Measurements from ENCODE around the gene KCNAB2.

KCNAB2 gene

DNA sequence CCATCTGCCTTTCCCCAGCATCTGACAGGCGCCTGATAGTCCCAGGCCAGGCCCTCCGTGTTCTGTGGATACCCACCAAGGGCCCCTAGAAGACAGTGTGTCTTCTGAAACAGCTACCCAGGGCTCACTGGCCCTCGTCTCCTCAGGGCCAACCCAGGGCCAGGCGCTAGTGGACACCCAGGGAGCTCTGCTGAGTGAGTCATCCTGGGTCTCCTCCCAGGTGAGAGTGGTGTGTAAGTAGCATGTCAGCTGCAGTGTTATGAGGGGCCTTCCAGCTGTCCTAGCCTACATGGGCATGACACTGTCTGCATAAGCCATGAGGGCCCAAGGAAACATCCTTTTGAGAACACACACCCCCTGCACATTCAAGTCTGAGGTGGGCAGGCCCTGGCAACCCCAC is 97.7 kb downstream of the KCNAB2 start:
- H3K9ac ChIP-seq (ENCODE audit: low read length): no peak overlapping the region
- H3K27ac ChIP-seq (ENCODE audit: low read depth, low read length): no peak overlapping the region
- peaks cover 12% of the 10 kb centered on the region for H3K27me3 ChIP-seq (ENCODE audit: control insufficient read depth, insufficient read depth, low read length)
- no peak overlapping the region for H3K4me3 ChIP-seq (ENCODE audit: low read length)
- no peaks in the 10 kb centered on the region for H3K36me3 ChIP-seq (ENCODE audit: control insufficient read depth, insufficient read depth, low read length)
- no peaks in the 10 kb centered on the region for H3K4me1 ChIP-seq (ENCODE audit: control insufficient read depth, insufficient read depth, low read length)

DNA sequence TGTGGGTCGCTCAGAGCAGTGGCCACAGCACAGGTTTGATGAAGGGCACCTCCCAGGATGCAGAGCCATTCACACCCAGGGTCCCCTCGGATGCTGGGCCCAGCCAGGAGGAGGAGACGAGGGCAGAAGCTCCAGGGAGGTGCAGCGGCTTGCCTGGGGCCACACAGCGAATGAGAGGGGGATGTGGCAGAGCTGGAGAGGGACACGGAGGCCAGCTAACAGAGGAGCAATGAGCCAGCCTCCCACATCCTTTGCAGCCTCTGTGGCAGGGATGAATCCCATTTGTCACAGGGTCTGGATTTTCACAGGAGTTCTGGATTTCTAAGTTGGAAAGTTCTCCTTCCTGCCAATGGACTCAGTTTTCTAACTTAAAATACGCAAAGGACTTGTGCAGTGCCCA is 98.5 kb downstream of the KCNAB2 start:
- peaks cover 14% of the 10 kb centered on the region for H3K27me3 ChIP-seq (ENCODE audit: control insufficient read depth, insufficient read depth, low read length)
- no peak overlapping the region for H3K9ac ChIP-seq (ENCODE audit: low read length)
- no peaks in the 10 kb centered on the region for H3K4me1 ChIP-seq (ENCODE audit: control insufficient read depth, insufficient read depth, low read length)
- H3K36me3 ChIP-seq (ENCODE audit: control insufficient read depth, insufficient read depth, low read length): no peaks in the 10 kb centered on the region
- no peak overlapping the region for H3K27ac ChIP-seq (ENCODE audit: low read depth, low read length)
- no peak overlapping the region for H3K4me3 ChIP-seq (ENCODE audit: low read length)

DNA sequence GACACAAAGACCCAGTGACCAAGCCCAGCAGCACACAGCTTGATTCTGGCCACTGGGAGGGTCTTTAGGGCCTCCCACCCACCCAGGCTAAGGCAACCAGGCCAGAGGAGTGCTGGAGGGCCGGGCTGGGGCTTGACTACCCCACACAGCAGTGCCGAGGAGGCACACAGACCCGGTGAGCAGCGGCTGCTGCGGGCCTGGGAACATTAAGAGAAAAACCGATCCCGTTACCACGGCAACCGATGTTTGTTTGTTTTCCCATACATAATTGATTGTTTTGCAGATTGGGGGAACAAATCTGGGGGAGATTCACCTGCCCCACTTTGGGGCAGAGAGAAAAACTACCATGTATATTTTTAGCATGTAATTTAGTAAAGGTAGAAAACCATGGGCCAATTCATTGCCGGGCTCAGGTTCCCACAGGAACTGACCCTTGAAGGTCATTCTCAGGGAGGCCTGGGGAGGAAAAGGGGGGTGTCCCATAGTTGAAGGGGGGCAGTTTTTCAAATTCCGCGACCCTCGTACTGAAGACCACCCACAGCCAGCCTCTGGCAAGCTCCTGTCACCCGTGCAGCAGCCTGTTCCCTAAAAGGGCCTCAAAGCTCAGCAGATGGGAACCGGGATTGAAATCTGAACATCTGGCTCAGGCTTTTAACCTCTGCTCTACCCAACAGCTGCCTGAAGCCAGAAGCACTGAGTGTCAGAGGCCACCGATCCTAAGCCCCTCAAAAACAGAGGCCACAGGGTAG is 99.1 kb downstream of the KCNAB2 start:
- Histone ChIP-seq H3K27ac (ENCODE audit: low read depth, low read length) (no peak overlapping the region), H3K36me3 (ENCODE audit: control insufficient read depth, insufficient read depth, low read length) (no peaks in the 10 kb centered on the region), H3K9ac (ENCODE audit: low read length) (no peak overlapping the region), H3K27me3 (ENCODE audit: control insufficient read depth, insufficient read depth, low read length) (peaks cover 17% of the 10 kb centered on the region), H3K4me1 (ENCODE audit: control insufficient read depth, insufficient read depth, low read length) (no peaks in the 10 kb centered on the region), H3K4me3 (ENCODE audit: low read length) (no peak overlapping the region)

DNA sequence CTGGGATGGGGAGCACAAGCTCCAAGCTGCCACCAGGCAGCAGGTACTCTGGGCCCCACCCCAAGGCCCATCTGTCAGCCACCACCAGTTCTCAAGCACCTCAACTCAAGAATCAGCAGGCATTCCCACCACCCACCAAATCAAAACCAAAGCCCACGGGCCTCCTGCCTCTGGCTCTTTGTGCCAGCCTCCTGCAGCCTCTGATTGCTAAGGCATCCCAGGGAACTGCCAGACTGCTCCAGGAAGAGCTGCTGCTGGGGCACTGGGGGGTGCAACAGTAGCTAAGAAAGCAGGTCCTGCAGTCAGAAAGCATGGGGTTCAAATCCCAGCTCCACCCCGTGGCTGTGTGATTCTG is 99.7 kb downstream of the KCNAB2 start:
- no peaks in the 10 kb centered on the region for H3K4me1 ChIP-seq (ENCODE audit: control insufficient read depth, insufficient read depth, low read length)

DNA sequence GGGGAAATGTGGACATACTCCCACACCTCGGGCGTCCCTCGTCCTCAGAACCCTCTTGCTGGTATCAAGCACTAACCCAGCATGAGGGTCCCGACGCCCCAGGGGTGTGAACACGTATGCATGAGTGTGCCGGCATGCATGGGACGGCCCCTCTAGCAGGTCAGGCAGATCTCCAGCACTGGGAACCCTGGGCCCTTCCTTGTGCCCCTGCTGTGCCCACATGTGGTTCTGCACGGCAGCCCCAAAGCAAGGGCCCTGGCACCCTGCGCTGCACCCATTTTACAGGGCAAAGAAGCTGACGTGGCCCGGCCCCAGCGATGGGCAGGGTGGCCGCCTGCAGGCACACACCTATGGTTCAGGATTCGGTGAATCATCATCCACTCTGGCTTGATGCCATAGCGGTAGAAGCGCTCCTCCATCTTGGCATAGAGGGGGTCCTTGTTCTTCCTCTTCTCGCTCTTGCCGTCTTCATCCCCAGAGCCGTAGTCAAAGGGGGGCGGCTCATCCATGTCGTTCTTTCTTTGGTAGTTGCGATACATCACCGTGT is 100.2 kb downstream of the KCNAB2 start:
- Histone ChIP-seq H3K4me1 (ENCODE audit: control insufficient read depth, insufficient read depth, low read length) (no peaks in the 10 kb centered on the region), H3K9ac (ENCODE audit: low read length) (no peak overlapping the region), H3K27ac (ENCODE audit: low read depth, low read length) (no peak overlapping the region), H3K36me3 (ENCODE audit: control insufficient read depth, insufficient read depth, low read length) (no peaks in the 10 kb centered on the region), H3K4me3 (ENCODE audit: low read length) (no peak overlapping the region), H3K27me3 (ENCODE audit: control insufficient read depth, insufficient read depth, low read length) (peaks cover 17% of the 10 kb centered on the region)

More for the DNA sequence above, 99.7 kb downstream of the KCNAB2 start:
- Histone ChIP-seq H3K4me3 (ENCODE audit: low read length) (no peak overlapping the region), H3K36me3 (ENCODE audit: control insufficient read depth, insufficient read depth, low read length) (no peaks in the 10 kb centered on the region), H3K27ac (ENCODE audit: low read depth, low read length) (no peak overlapping the region), H3K27me3 (ENCODE audit: control insufficient read depth, insufficient read depth, low read length) (peaks cover 17% of the 10 kb centered on the region), H3K9ac (ENCODE audit: low read length) (no peak overlapping the region)

DNA sequence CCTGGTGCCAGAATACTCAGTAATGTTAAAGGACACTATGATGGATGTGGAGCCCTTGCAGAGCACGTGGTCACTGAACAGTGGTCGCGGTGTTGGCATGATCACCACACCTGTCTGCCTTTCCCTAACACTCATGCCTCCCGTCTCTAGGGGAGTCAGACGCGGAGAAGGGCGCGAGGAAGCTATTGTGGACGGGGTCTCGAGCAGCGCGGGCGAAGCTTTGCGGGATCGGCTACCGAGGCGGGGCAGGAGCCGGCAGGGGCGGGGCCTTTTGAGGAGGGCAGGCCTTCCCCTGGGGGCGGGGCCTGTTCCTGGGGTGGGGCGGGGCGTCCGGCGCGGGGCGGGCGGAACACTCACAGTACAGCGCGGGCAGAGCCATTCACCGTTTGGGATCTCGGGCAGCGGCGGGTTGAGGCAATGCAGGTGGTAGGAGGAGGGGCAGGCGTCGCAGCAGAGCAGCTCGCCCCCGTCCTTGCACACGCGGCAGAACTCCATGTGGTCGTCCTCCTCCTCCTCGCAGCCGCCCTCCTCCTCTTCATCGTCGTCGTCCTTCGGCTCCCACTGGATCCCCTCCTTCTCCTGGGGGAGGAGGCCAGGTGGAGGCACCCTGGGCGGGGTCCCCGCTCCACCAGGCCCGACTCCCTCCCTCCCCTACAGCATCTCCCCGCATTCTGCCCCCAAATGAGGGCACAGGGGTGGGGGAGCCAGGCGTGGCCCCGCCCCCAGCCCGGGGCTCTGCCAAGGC is 103.0 kb downstream of the KCNAB2 start:
- Histone ChIP-seq H3K9ac (ENCODE audit: low read length) (no peak overlapping the region), H3K4me3 (ENCODE audit: low read length) (peak overlapping the region; percentile 53), H3K27ac (ENCODE audit: low read depth, low read length) (no peak overlapping the region), H3K36me3 (ENCODE audit: control insufficient read depth, insufficient read depth, low read length) (no peaks in the 10 kb centered on the region), H3K27me3 (ENCODE audit: control insufficient read depth, insufficient read depth, low read length) (peaks cover 17% of the 10 kb centered on the region), H3K4me1 (ENCODE audit: control insufficient read depth, insufficient read depth, low read length) (no peaks in the 10 kb centered on the region)

DNA sequence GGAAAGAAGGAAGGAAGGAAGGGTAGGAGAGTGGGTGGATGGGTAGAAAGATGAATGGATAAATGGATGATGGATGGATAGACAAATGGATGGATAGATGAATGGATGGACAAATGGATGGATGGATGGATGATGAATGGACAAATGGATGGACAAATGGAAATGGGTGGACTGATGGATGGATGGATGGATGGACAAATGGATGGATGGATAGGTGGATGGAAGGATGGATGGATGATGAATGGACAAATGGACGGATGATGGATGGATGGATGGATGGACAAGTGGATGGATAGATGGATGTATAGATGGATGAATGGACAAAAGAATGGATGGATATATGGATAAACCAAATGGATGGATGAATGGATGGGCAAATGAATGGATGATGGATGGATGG is 103.9 kb downstream of the KCNAB2 start:
- peaks cover 17% of the 10 kb centered on the region for H3K27me3 ChIP-seq (ENCODE audit: control insufficient read depth, insufficient read depth, low read length)
- no peak overlapping the region for H3K4me3 ChIP-seq (ENCODE audit: low read length)
- H3K27ac ChIP-seq (ENCODE audit: low read depth, low read length): no peak overlapping the region
- H3K36me3 ChIP-seq (ENCODE audit: control insufficient read depth, insufficient read depth, low read length): no peaks in the 10 kb centered on the region
- no peaks in the 10 kb centered on the region for H3K4me1 ChIP-seq (ENCODE audit: control insufficient read depth, insufficient read depth, low read length)
- H3K9ac ChIP-seq (ENCODE audit: low read length): no peak overlapping the region

DNA sequence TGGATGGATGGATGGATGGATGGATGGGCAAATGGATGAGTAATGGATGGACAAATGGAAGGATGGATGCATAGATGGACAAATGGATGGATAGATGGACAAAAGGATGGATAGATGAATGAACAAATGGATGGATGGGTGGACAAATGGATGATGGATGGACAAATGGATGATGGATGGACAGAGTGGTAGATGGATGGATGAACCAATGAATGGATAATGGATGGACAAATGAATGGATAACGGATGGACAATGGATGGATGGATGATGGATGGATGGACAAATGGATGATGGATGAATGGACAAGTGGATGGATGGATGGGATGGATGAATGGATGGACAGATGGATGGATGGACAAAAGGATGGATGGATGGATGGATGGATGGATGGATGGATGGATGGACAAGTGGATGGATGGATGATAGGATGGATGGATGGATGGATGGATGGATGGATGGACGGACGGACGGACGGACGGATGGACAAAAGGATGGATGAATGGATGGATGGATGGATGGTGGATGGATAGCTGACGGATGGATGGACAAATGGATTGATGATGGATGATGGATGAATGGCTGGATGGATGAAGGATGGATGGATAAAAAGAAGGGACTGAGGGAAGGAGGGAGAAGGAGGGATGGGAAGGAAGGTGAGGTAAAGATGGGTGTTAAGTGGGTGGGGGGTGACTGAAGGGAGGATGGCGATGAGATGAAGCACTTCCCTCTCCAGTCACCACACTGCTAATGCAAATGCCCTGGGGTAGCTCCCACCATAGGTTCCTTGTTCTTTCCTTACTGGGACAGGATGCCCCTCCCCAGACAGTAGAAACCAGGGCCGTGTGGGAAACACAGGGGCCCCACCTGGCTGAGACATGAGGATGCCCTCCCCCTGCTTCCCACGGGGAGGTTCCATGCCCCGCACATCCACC is 104.6 kb downstream of the KCNAB2 start:
- no peak overlapping the region for H3K27ac ChIP-seq (ENCODE audit: low read depth, low read length)
- no peak overlapping the region for H3K9ac ChIP-seq (ENCODE audit: low read length)
- peaks cover 17% of the 10 kb centered on the region for H3K27me3 ChIP-seq (ENCODE audit: control insufficient read depth, insufficient read depth, low read length)
- no peak overlapping the region for H3K4me3 ChIP-seq (ENCODE audit: low read length)
- no peaks in the 10 kb centered on the region for H3K4me1 ChIP-seq (ENCODE audit: control insufficient read depth, insufficient read depth, low read length)
- H3K36me3 ChIP-seq (ENCODE audit: control insufficient read depth, insufficient read depth, low read length): no peaks in the 10 kb centered on the region
